ENCODE results near the gene SHFL.

DNA sequence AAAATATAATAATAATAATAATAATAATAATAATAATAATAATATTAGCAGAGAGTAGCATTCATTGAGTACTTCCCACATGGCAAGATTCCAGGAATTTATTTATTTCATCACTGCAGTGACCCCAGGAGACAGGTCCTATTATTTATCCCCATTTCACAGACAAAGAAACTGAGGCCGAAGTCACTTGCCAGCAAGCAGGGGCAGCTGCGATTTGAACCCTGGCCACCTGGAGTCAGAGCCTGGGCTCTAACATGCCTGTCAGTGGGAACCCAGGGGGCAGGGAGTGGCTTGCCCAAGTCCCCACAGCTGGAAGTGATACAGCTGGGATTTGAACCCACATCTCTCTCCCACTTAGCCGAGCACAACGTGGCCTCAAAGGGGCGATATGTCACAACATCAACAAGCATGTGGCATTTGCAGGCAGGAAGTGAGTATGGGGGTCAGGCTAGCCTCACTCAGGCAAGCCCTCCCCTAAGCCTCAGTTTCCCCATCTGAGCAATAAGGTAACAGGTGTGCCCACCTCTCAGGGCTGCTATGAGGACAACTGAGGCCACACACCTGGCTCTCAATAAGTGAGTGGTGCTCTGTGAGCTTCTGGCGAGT is 2.9 kb downstream of the SHFL start:
- TF ChIP-seq, protein P1, sequence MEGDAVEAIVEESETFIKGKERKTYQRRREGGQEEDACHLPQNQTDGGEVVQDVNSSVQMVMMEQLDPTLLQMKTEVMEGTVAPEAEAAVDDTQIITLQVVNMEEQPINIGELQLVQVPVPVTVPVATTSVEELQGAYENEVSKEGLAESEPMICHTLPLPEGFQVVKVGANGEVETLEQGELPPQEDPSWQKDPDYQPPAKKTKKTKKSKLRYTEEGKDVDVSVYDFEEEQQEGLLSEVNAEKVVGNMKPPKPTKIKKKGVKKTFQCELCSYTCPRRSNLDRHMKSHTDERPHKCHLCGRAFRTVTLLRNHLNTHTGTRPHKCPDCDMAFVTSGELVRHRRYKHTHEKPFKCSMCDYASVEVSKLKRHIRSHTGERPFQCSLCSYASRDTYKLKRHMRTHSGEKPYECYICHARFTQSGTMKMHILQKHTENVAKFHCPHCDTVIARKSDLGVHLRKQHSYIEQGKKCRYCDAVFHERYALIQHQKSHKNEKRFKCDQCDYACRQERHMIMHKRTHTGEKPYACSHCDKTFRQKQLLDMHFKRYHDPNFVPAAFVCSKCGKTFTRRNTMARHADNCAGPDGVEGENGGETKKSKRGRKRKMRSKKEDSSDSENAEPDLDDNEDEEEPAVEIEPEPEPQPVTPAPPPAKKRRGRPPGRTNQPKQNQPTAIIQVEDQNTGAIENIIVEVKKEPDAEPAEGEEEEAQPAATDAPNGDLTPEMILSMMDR (IDR thresholded peaks at IDR 0.05): no peak
- TF ChIP-seq POLR2A (IDR thresholded peaks at IDR 0.05): no peak

Data from gastroesophageal sphincter (tissue), 3 donors.